GM18505 (cell line): Measurements from ENCODE around the gene PRDM7.
A peak's percentile ranks its signal among the peaks of the same experiment; 100 is the strongest.
"Not testable (repeated sequence)": the region's sequence is repeated elsewhere in the genome, so short reads cannot be mapped to it uniquely, and the experiment has no call there.

Experiments
- ATAC-seq: cut with Tn5 transposase; IDR thresholded peaks from one replicate; pipeline ENCODE4 v1.9.1; 2021; ENCODE audit not compliant: unreplicated experiment
- POLR2A ChIP-seq: IDR thresholded peaks from 4 replicates; pipeline ENCODE4 v1.6.1; 2011; ENCODE audit warnings: borderline replicate concordance; ENCODE audit not compliant: insufficient read depth, insufficient read length; ENCODE audit errors: extremely low read depth

PRDM7 gene

GRCh38 chr16:90077240-90077756 lies at the start of gene PRDM7:
TSS of gene PRDM7 (minus strand) at chr16:90077331. CDS start at chr16:90075910, 1,421 bp downstream.
- peak; percentile 89 for ATAC-seq
- no peak for TF ChIP-seq POLR2A

- not testable (repeated sequence) for ATAC-seq
Measured at GRCh38 chr16:90121846-90122245, 44.7 kb upstream of the PRDM7 start.

GRCh38 chr16:90107617-90108016 lies 30.5 kb upstream of the PRDM7 start:
- not testable (repeated sequence) for ATAC-seq

GRCh38 chr16:90107060-90107459 lies 29.9 kb upstream of the PRDM7 start:
- not testable (repeated sequence) for ATAC-seq

- ATAC-seq: not testable (repeated sequence)
Measured at GRCh38 chr16:90106271-90106670, 29.1 kb upstream of the PRDM7 start.

- ATAC-seq: not testable (repeated sequence)
Measured at GRCh38 chr16:90104725-90105124, 27.6 kb upstream of the PRDM7 start.

- ATAC-seq: not testable (repeated sequence)
Measured at GRCh38 chr16:90102086-90102884, 25.2 kb upstream of the PRDM7 start.

GRCh38 chr16:90101332-90101731 lies 24.2 kb upstream of the PRDM7 start:
- not testable (repeated sequence) for ATAC-seq

- not testable (repeated sequence) for ATAC-seq
Measured at GRCh38 chr16:90100790-90101189, 23.7 kb upstream of the PRDM7 start.

GRCh38 chr16:90100229-90100628 lies 23.1 kb upstream of the PRDM7 start:
- not testable (repeated sequence) for ATAC-seq

- not testable (repeated sequence) for ATAC-seq
Measured at GRCh38 chr16:90098936-90099335, 21.8 kb upstream of the PRDM7 start.

- not testable (repeated sequence) for ATAC-seq
Measured at GRCh38 chr16:90097010-90097684, 20.0 kb upstream of the PRDM7 start.

- not testable (repeated sequence) for ATAC-seq
Measured at GRCh38 chr16:90094791-90095190, 17.7 kb upstream of the PRDM7 start.

GRCh38 chr16:90094296-90094695 lies 17.2 kb upstream of the PRDM7 start:
- not testable (repeated sequence) for ATAC-seq

- ATAC-seq: not testable (repeated sequence)
Measured at GRCh38 chr16:90093799-90094198, 16.7 kb upstream of the PRDM7 start.

GRCh38 chr16:90092781-90093180 lies 15.7 kb upstream of the PRDM7 start:
- ATAC-seq: not testable (repeated sequence)
